NCI-H2081 treated with DMSO at 0.1 percent for 48 hours (cell line): ENCODE data around the gene GRHL1.
"Not testable (repeated sequence)": the region's sequence is repeated elsewhere in the genome, so short reads cannot be mapped to it uniquely, and the experiment has no call there.

Experiments
- DNase-seq: peaks from one replicate; lab custom pipeline; 2025; lab: John Stamatoyannopoulos, UW

Gene GRHL1

GRCh38 chr2:10009271-10009810 is 57.8 kb downstream of the GRHL1 start:
- no peak for DNase-seq

- no peak for DNase-seq
Measured at GRCh38 chr2:10009811-10010781, 58.6 kb downstream of the GRHL1 start.

- not testable (repeated sequence) for DNase-seq
Measured at GRCh38 chr2:10010861-10011605, 59.5 kb downstream of the GRHL1 start.

GRCh38 chr2:10011606-10012325 is 60.3 kb downstream of the GRHL1 start:
- not testable (repeated sequence) for DNase-seq

GRCh38 chr2:10012366-10012962 is 61.0 kb downstream of the GRHL1 start:
- DNase-seq = not testable (repeated sequence)

GRCh38 chr2:10012963-10013461 is 61.5 kb downstream of the GRHL1 start:
- no peak for DNase-seq

GRCh38 chr2:10013651-10014417 is 62.3 kb downstream of the GRHL1 start:
- not testable (repeated sequence) for DNase-seq

GRCh38 chr2:10014418-10015190 is 63.1 kb downstream of the GRHL1 start:
- no peak for DNase-seq

GRCh38 chr2:10015376-10015989 is 64.0 kb downstream of the GRHL1 start:
- not testable (repeated sequence) for DNase-seq

GRCh38 chr2:10016001-10016801 is 64.7 kb downstream of the GRHL1 start:
- DNase-seq = no peak

- no peak for DNase-seq
Measured at GRCh38 chr2:10016802-10017258, 65.3 kb downstream of the GRHL1 start.

- DNase-seq = no peak
Measured at GRCh38 chr2:10017313-10017941, 65.9 kb downstream of the GRHL1 start.

- no peak for DNase-seq
Measured at GRCh38 chr2:10019174-10019573, 67.7 kb downstream of the GRHL1 start.

- DNase-seq = no peak
Measured at GRCh38 chr2:10019602-10020400, 68.3 kb downstream of the GRHL1 start.

GRCh38 chr2:10022041-10022421 is 70.5 kb downstream of the GRHL1 start:
- DNase-seq = no peak

GRCh38 chr2:10022445-10022844 is 71.0 kb downstream of the GRHL1 start:
- DNase-seq = no peak
